Breast epithelium (tissue), 3 donors: ENCODE results near the gene RHBDF1.
"Not testable (repeated sequence)": the region's sequence is repeated elsewhere in the genome, so short reads cannot be mapped to it uniquely, and the experiment has no call there.

ENCODE experiments used
- POLR2A ChIP-seq: fragments of 450-650 bp; IDR thresholded peaks from one replicate; pipeline ENCODE4 v1.6.1; 2016; ENCODE audit warnings: antibody characterized with exemption, mild to moderate bottlenecking, moderate library complexity
- POLR2AphosphoS5 ChIP-seq, 3 donors: sonication (generic); formaldehyde crosslinking; IDR thresholded peaks; one replicate each; pipeline ENCODE4 v1.6.1; 2017; ENCODE audit warnings: antibody characterized with exemption in 3 of 3
- TF ChIP-seq, protein P1 (sequence below), 3 donors: fragments of 450-650 bp; IDR thresholded peaks; one replicate each; pipeline ENCODE4 v1.5.1; 2016 to 2017; ENCODE audit warnings: antibody characterized with exemption in 3 of 3, mild to moderate bottlenecking in 3 of 3, moderate library complexity in 3 of 3

DNA sequence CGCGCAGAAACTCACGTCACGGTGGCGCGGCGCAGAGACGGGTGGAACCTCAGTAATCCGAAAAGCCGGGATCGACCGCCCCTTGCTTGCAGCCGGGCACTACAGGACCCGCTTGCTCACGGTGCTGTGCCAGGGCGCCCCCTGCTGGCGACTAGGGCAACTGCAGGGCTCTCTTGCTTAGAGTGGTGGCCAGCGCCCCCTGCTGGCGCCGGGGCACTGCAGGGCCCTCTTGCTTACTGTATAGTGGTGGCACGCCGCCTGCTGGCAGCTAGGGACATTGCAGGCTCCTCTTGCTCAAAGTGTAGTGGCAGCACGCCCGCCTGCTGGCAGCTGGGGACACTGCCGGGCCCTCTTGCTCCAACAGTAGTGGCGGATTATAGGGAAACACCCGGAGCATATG lies 61.7 kb downstream of the RHBDF1 start:
- TF ChIP-seq, protein P1, sequence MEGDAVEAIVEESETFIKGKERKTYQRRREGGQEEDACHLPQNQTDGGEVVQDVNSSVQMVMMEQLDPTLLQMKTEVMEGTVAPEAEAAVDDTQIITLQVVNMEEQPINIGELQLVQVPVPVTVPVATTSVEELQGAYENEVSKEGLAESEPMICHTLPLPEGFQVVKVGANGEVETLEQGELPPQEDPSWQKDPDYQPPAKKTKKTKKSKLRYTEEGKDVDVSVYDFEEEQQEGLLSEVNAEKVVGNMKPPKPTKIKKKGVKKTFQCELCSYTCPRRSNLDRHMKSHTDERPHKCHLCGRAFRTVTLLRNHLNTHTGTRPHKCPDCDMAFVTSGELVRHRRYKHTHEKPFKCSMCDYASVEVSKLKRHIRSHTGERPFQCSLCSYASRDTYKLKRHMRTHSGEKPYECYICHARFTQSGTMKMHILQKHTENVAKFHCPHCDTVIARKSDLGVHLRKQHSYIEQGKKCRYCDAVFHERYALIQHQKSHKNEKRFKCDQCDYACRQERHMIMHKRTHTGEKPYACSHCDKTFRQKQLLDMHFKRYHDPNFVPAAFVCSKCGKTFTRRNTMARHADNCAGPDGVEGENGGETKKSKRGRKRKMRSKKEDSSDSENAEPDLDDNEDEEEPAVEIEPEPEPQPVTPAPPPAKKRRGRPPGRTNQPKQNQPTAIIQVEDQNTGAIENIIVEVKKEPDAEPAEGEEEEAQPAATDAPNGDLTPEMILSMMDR (IDR thresholded peaks at IDR 0.05): not testable (repeated sequence)
- not testable (repeated sequence) for TF ChIP-seq POLR2A; POLR2AphosphoS5 (IDR thresholded peaks at IDR 0.05)
